C4-2B (cell line): ENCODE measurements around the gene CFL1.
A peak's percentile ranks its signal among the peaks of the same experiment; 100 is the strongest.

Source experiments
- CTCF ChIP-seq: fragments of 450-650 bp; conservative IDR thresholded peaks from 2 replicates; pipeline ENCODE4 v1.5.1; 2017; ENCODE audit warnings: mild to moderate bottlenecking
- ZFX ChIP-seq: fragments of 450-650 bp; IDR thresholded peaks from 2 replicates; pipeline ENCODE4 v1.6.1; 2017

- TF ChIP-seq CTCF (no peak; the same call in 1 of the 2 replicates), ZFX (peak; percentile 60)
These were observed 504 bp downstream of the CFL1 start for GRCh38 chr11:65857500-65857852.
